ENCODE results near the gene SLC8A2.
A peak's percentile ranks its signal among the peaks of the same experiment; 100 is the strongest.

Gene SLC8A2

DNA sequence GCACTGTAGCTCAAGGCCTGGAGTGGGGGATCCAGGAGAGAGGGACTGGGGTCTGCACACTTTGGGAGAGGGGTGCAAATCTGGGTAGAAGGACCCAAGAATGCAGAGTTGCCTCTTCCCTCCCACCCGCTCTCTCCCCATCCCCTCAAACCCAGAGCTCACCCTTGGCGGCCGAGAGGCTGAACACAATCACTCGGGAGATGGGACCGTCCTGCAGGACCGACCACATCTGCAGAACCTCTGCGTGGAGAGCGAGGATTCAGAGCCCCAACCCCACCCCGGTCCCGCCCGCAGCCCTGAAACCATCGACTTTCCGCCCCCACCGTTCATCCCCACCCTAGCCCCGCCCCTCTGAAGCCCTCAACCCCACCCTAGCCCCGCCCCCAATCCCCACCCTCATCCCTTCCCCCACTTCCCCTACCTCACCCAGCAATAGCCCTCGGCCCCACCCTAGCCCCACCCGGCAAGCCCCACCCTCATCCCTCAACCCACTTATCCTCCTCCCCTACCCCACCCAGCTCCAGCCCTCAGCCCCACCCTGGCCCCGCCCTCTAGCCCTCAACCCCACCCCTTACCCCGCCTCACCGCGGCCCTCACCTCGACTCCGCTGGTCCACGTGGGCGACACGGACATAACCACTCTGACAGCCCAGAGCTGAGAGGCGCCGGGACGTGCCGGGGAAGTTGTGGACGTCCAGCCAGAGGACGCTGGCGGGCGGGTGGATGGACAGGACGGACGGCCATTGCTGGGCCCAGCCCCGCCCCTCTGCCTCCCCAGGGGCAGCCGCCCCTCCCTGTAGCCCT lies 8.2 kb upstream of the SLC8A2 start:
- Histone ChIP-seq H3K27me3 (ENCODE audit: control insufficient read depth, insufficient read depth, low read length) (no peaks in the 10 kb centered on the region), H3K4me1 (ENCODE audit: control insufficient read depth, insufficient read depth, low read length) (no peaks in the 10 kb centered on the region), H3K36me3 (ENCODE audit: control insufficient read depth, insufficient read depth, low read length) (no peaks in the 10 kb centered on the region), H3K9ac (ENCODE audit: low read length) (no peak overlapping the region), H3K27ac (ENCODE audit: low read depth, low read length) (no peak overlapping the region), H3K4me3 (ENCODE audit: low read length) (no peak overlapping the region)

DNA sequence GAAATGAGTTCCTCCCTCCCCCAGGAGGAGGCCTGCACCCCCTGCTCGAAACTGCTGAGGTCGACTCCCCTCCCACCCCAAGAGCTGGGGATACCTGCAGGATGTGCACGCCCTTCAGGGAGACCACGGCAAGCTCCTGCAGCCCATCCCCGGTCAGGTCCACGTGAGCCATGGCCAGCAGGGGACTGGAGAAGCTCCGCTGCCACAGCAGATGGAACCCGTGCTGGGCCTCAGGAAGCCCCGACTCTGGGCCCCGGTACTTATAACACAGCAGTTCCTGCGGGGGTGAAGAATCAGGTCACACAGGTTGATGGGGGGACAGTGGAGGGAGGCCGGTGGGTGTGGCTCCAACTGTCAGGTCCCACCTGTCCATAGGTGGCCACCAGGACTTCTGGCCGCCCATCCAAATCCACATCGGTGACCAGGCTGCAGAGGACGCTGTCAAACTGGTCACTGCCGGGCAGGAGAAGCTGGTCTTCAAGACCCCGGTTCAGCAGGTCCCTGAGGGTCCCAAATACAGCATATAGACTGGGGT lies 4.8 kb upstream of the SLC8A2 start:
- Histone ChIP-seq H3K4me1 (ENCODE audit: control insufficient read depth, insufficient read depth, low read length) (no peaks in the 10 kb centered on the region), H3K4me3 (ENCODE audit: low read length) (no peak overlapping the region), H3K27ac (ENCODE audit: low read depth, low read length) (no peak overlapping the region), H3K36me3 (ENCODE audit: control insufficient read depth, insufficient read depth, low read length) (no peaks in the 10 kb centered on the region), H3K9ac (ENCODE audit: low read length) (no peak overlapping the region), H3K27me3 (ENCODE audit: control insufficient read depth, insufficient read depth, low read length) (no peaks in the 10 kb centered on the region)

DNA sequence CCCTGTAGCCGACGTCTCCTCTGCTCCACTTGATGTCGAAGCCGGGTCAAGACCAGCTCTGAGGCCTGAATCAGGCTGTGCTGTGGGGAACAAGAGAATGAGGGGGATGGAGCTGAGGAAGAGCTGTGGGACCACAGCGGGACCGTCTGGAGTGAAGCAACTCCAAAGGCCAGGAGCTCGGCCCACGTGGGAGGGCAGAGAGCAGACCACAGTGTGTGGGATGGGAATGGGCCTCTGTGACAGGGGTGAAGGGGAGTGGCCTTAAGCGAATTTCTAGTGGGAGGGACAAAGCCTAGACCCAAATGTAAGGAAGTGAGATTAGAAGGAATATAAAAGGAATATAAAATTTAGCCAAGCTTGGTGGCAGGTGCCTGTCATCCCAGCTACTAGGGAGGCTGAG lies 3.8 kb upstream of the SLC8A2 start:
- H3K4me1 ChIP-seq (ENCODE audit: control insufficient read depth, insufficient read depth, low read length) = peaks cover 1% of the 10 kb centered on the region
- H3K4me3 ChIP-seq (ENCODE audit: low read length) = no peak overlapping the region
- no peaks in the 10 kb centered on the region for H3K36me3 ChIP-seq (ENCODE audit: control insufficient read depth, insufficient read depth, low read length)
- no peak overlapping the region for H3K9ac ChIP-seq (ENCODE audit: low read length)
- peaks cover 7% of the 10 kb centered on the region for H3K27me3 ChIP-seq (ENCODE audit: control insufficient read depth, insufficient read depth, low read length)
- H3K27ac ChIP-seq (ENCODE audit: low read depth, low read length) = no peak overlapping the region

- no peak overlapping the region for H3K9ac ChIP-seq (ENCODE audit: low read length)
- peaks cover 15% of the 10 kb centered on the region for H3K27me3 ChIP-seq (ENCODE audit: control insufficient read depth, insufficient read depth, low read length)
- H3K27ac ChIP-seq (ENCODE audit: low read depth, low read length) = no peak overlapping the region
- peaks cover 12% of the 10 kb centered on the region for H3K4me1 ChIP-seq (ENCODE audit: control insufficient read depth, insufficient read depth, low read length)
- H3K4me3 ChIP-seq (ENCODE audit: low read length) = no peak overlapping the region
- no peaks in the 10 kb centered on the region for H3K36me3 ChIP-seq (ENCODE audit: control insufficient read depth, insufficient read depth, low read length)
Observed at GRCh38 chr19:47473336-47473735, 1.6 kb upstream of the SLC8A2 start.

DNA sequence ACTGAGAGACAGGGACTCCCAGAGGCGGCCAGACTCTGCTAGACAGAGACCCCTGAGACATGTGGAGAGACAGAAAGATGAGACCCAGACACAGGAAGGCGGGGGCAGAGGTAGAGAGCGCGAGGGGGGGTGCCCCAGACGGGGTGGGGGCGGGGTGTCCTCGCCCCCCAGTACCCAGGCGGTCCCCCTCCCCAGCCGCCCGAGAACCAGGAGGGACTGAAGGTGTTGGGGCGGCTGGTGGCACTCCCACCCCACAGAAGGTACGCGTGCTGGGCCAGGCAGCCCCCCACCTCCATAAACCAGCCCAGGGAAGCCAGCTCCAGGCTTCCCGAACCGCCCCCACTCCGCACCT lies 336 bp downstream of the SLC8A2 start:
- H3K4me1 ChIP-seq (ENCODE audit: control insufficient read depth, insufficient read depth, low read length) = peaks cover 12% of the 10 kb centered on the region
- no peaks in the 10 kb centered on the region for H3K36me3 ChIP-seq (ENCODE audit: control insufficient read depth, insufficient read depth, low read length)
- peak overlapping the region; percentile 71 for H3K27ac ChIP-seq (ENCODE audit: low read depth, low read length)
- H3K4me3 ChIP-seq (ENCODE audit: low read length) = peak overlapping the region; percentile 55
- H3K27me3 ChIP-seq (ENCODE audit: control insufficient read depth, insufficient read depth, low read length) = peaks cover 15% of the 10 kb centered on the region
- H3K9ac ChIP-seq (ENCODE audit: low read length) = no peak overlapping the region

DNA sequence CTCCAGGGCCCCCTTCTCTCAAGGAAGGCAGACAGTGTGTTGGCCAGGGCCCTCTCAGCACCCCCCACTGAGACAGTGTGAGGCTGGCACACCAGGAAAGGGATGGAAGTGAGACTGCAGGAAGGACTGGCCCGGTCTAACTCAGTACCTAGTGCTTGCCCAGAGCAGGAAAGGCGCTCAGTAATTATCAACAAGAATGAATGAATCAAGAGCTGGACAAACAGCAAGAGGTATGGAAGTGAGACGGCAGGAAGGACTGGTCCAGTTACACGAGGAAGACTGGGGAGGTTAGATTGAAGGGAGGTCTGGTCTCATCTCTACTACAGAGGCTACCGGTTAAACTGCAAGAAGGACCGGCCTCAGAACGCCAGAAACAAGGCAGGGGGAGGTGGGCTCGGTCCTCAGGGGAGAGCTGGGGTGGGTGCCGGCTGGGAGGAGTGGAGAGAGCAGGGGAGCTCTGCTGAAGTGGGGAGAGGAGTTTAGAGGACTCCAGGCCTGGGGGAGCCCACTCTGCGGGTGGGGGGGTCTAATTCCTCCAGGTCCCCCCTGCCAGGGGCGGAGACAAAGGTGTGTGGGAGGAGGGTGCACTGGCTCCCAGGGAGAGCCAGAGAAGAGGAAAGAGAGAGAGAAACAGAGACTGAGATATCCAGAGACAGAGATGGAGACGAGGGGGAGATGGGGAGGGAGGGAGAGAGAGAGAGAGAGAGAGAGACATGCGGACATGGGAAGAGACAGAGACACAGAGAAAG lies 1.1 kb downstream of the SLC8A2 start:
- Histone ChIP-seq H3K4me3 (ENCODE audit: low read length) (peak overlapping the region; percentile 55), H3K9ac (ENCODE audit: low read length) (no peak overlapping the region)

GRCh38 chr19:47469719-47470118 lies 2.0 kb downstream of the SLC8A2 start:
- peaks cover 15% of the 10 kb centered on the region for H3K27me3 ChIP-seq (ENCODE audit: control insufficient read depth, insufficient read depth, low read length)
- peak overlapping the region; percentile 47 for H3K27ac ChIP-seq (ENCODE audit: low read depth, low read length)
- H3K4me3 ChIP-seq (ENCODE audit: low read length) = peak overlapping the region; percentile 49
- no peaks in the 10 kb centered on the region for H3K36me3 ChIP-seq (ENCODE audit: control insufficient read depth, insufficient read depth, low read length)
- no peak overlapping the region for H3K9ac ChIP-seq (ENCODE audit: low read length)
- peaks cover 12% of the 10 kb centered on the region for H3K4me1 ChIP-seq (ENCODE audit: control insufficient read depth, insufficient read depth, low read length)

More for the DNA sequence above, 1.1 kb downstream of the SLC8A2 start:
- peaks cover 15% of the 10 kb centered on the region for H3K27me3 ChIP-seq (ENCODE audit: control insufficient read depth, insufficient read depth, low read length)
- H3K27ac ChIP-seq (ENCODE audit: low read depth, low read length) = peak overlapping the region; percentile 71
- H3K36me3 ChIP-seq (ENCODE audit: control insufficient read depth, insufficient read depth, low read length) = no peaks in the 10 kb centered on the region
- peaks cover 12% of the 10 kb centered on the region for H3K4me1 ChIP-seq (ENCODE audit: control insufficient read depth, insufficient read depth, low read length)

DNA sequence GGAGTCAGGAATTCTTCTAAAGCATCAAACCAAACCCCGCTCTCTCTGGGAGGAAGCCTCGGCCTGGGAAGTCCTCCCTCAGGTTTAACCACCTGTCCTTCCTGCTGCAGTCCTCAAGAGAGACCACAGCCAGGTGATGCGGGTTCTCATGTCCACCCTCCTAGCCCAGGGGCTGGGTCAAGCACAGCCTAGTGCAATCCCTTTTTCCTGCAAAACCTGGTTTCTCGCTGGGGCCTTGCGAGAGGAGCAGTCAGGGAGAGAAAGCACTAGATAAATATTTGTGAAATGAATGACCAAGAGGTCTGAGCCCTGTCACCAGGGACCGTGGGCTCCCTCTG lies 2.4 kb downstream of the SLC8A2 start:
- Histone ChIP-seq H3K4me3 (ENCODE audit: low read length) (peak overlapping the region; percentile 49), H3K27ac (ENCODE audit: low read depth, low read length) (peak overlapping the region; percentile 27), H3K27me3 (ENCODE audit: control insufficient read depth, insufficient read depth, low read length) (peaks cover 15% of the 10 kb centered on the region), H3K4me1 (ENCODE audit: control insufficient read depth, insufficient read depth, low read length) (peaks cover 12% of the 10 kb centered on the region), H3K9ac (ENCODE audit: low read length) (no peak overlapping the region), H3K36me3 (ENCODE audit: control insufficient read depth, insufficient read depth, low read length) (no peaks in the 10 kb centered on the region)

DNA sequence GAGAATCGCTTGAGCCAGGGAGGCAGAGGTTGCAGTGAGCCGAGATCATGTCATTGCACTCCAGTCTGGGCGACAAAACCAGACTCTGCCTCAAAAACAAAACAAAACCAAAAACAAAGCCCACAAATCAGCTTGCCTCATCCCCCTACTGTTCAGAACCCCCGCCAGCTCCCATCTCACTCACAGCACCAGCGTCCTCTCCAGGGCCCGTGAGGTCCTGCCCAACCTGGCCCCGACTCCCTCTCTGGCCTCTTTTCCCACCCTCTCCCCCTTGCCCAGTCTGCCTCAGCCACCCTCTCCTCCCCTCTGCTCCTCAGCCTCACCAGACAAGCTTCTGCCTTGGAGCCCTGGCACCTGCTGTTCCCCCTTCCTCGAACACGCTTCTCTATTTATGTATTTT lies 3.8 kb downstream of the SLC8A2 start:
- Histone ChIP-seq H3K9ac (ENCODE audit: low read length) (no peak overlapping the region), H3K4me3 (ENCODE audit: low read length) (no peak overlapping the region), H3K4me1 (ENCODE audit: control insufficient read depth, insufficient read depth, low read length) (peaks cover 12% of the 10 kb centered on the region), H3K36me3 (ENCODE audit: control insufficient read depth, insufficient read depth, low read length) (no peaks in the 10 kb centered on the region), H3K27me3 (ENCODE audit: control insufficient read depth, insufficient read depth, low read length) (peaks cover 15% of the 10 kb centered on the region), H3K27ac (ENCODE audit: low read depth, low read length) (peak overlapping the region; percentile 71)

GRCh38 chr19:47465957-47466356 lies 5.7 kb downstream of the SLC8A2 start:
- Histone ChIP-seq H3K27me3 (ENCODE audit: control insufficient read depth, insufficient read depth, low read length) (peaks cover 12% of the 10 kb centered on the region), H3K9ac (ENCODE audit: low read length) (no peak overlapping the region), H3K4me3 (ENCODE audit: low read length) (no peak overlapping the region), H3K27ac (ENCODE audit: low read depth, low read length) (no peak overlapping the region), H3K4me1 (ENCODE audit: control insufficient read depth, insufficient read depth, low read length) (peaks cover 12% of the 10 kb centered on the region), H3K36me3 (ENCODE audit: control insufficient read depth, insufficient read depth, low read length) (no peaks in the 10 kb centered on the region)

DNA sequence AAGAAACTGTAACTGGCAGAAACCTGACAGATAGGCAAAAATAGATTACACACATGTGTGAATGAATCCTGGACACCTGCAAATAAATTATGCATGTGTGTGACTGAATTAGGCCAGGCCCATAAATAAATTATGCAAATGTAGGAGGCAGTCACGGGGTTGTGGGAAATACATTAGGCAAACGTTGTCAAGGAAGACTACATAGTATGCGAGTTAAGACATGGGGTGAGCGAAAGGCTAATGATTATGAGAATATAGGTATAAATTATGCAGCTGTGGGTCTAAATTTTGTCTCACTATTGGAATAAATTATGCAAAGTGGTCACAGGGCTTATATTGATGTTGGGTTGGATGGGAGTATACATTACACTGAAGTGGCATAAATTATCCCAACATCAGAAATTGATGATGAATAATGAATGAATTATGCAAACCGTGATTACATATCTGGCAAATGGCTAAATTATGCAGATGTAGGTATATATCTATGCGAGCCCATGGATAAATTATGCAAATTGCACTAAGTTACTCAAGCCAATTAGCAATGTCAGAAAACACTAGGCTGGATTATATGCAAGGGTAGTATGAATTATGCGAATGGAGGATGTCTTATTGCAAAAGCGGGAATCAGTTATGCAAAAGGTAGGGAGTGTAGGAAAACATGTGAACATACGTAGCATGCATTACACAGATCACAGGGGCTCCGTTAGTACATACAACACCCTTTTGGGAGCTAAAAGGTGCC lies 6.8 kb downstream of the SLC8A2 start:
- Histone ChIP-seq H3K27me3 (ENCODE audit: control insufficient read depth, insufficient read depth, low read length) (peaks cover 3% of the 10 kb centered on the region), H3K4me3 (ENCODE audit: low read length) (no peak overlapping the region), H3K4me1 (ENCODE audit: control insufficient read depth, insufficient read depth, low read length) (peaks cover 6% of the 10 kb centered on the region), H3K36me3 (ENCODE audit: control insufficient read depth, insufficient read depth, low read length) (no peaks in the 10 kb centered on the region), H3K9ac (ENCODE audit: low read length) (no peak overlapping the region), H3K27ac (ENCODE audit: low read depth, low read length) (no peak overlapping the region)

GRCh38 chr19:47461876-47462275 lies 9.8 kb downstream of the SLC8A2 start:
- Histone ChIP-seq H3K36me3 (ENCODE audit: control insufficient read depth, insufficient read depth, low read length) (no peaks in the 10 kb centered on the region), H3K27me3 (ENCODE audit: control insufficient read depth, insufficient read depth, low read length) (peaks cover 8% of the 10 kb centered on the region), H3K27ac (ENCODE audit: low read depth, low read length) (no peak overlapping the region), H3K4me3 (ENCODE audit: low read length) (no peak overlapping the region), H3K9ac (ENCODE audit: low read length) (no peak overlapping the region), H3K4me1 (ENCODE audit: control insufficient read depth, insufficient read depth, low read length) (no peaks in the 10 kb centered on the region)
